Stimulated activated naive CD4-positive, alpha-beta T cell (primary cell): ENCODE data around the gene SKA3.

Experiments
- DNase-seq, 6 experiments: peaks; one replicate each; lab custom pipeline; 2025; lab: John Stamatoyannopoulos, UW

The SKA3 gene

GRCh38 chr13:21115231-21115630, 61.1 kb downstream of the SKA3 start:
- DNase-seq, result no peak

- no peak for DNase-seq
Measured at GRCh38 chr13:21111546-21111945, 64.8 kb downstream of the SKA3 start.

- DNase-seq, result no peak
Measured at GRCh38 chr13:21109168-21109567, 67.2 kb downstream of the SKA3 start.

GRCh38 chr13:21106089-21106488, 70.3 kb downstream of the SKA3 start:
- no peak for DNase-seq

GRCh38 chr13:21104199-21105019, 71.9 kb downstream of the SKA3 start:
- no peak for DNase-seq
